HuH-7.5 (cell line): Measurements from ENCODE around the gene HARBI1.
"Not testable (repeated sequence)": the region's sequence is repeated elsewhere in the genome, so short reads cannot be mapped to it uniquely, and the experiment has no call there.

Experiments
- DNase-seq: peaks from one replicate; pipeline ENCODE4 v3.0.0; 2011; ENCODE audit warnings: low spot score

Gene HARBI1

GRCh38 chr11:46597155-46597554, 19.9 kb downstream of the HARBI1 start:
- DNase-seq: no peak

- DNase-seq: no peak
Measured at GRCh38 chr11:46594785-46595184, 22.2 kb downstream of the HARBI1 start.

GRCh38 chr11:46594374-46594700, 22.7 kb downstream of the HARBI1 start:
- no peak for DNase-seq

DNA sequence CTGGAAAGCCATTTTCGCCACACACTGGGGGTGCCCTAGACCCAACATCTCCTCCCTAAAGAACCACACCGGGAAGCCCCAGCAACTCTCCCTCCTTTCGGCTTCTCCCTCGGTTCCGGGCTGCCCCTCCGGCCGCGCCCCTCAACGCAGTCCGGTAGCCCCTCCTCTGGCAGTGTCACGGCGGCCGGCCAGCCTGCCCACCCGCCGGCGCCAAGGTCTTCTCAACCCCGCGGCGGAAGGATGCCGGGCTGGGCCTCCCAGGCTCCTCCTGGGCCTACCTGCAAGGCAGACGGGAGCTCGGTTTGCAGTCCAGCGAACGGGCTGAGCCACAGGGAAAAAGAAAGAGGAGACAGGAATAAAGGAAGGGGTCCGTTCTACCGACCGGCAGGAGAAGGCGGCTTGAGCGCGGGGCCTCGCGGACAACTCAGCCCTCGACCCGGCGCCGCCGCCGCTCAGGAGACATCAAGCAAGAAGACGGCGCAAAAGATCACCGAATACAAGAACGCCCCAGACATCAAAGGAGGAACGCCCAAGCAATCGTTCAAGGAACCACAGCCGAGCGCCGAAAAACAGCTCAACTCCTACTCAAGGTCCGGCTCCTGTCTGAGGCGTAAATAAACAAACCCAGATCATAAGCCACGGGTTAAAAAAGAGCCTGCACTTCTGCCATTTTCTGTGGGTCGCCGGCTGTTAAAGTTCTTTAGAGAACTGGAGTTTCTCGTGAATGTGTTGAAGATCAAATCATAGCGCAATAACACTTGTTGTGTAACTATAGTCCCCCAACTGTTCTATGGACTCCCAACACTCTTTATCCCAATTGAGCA, 23.3 kb downstream of the HARBI1 start, which contains the start of gene AMBRA1:
AMBRA1 (minus strand) TSS at position 474 of the 824 bp plus-strand sequence. CDS start 45,643 bp downstream, outside the sequence.
- peak; percentile 52 for DNase-seq

DNA sequence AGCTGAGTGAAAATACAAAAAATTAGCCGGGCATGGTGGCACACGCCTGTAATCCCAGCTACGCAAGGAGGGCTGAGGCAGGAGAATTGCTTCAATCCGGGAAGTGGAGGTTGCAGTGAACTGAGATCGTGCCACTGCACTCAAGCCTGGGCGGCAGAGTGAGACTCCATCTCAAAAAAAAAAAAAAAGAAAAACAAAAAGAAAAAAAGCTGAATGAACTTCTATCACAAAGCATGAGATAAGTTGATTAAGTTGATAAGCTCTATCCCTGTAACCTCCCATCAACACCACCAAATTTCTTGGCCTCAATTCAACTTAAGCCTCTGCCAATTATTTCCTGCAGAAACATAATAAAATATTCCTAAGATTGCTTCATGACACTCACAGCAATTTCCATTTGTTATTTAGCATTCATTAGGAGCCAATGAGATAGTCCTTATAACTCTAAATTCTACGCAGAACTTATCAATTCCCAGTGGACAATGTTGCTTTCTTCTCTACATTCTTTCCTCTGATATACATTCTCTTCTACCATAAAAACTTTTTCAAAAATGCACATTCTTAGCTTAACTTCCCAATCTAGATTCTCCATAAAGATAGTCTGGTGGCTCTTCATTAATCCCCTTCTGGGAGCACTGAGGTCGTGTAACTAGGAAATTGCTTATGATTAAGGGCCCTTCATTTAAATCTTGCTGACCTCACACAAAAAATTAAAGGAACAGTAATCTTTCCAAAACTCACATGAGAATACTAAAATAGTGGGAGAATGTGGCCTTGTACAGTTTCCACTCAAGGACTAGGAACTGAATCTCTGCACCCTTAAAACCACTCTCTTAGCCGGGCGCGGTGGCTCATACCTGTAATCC, 26.1 kb downstream of the HARBI1 start:
- DNase-seq: no peak

DNA sequence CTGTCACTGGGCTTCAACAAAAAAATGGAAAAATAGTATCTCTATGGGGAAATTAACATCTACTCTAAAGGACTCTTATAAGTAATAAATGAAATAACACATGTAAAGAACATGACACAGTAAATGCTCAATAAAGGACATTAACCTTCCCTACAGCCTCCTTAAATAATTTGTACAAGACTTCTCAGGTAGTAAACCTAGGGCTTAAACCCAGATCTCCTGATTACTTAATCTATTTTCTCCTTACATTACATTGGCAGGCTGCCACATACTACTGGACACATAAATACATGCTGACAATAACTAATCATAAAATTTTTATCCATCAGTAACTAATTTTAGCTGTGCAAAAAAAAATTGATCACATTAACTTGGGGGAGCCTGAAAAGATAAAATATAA, 28.1 kb downstream of the HARBI1 start:
- DNase-seq: no peak

- no peak for DNase-seq
Measured at GRCh38 chr11:46588131-46588530, 28.9 kb downstream of the HARBI1 start.

- not testable (repeated sequence) for DNase-seq
Measured at GRCh38 chr11:46583513-46583912, 33.5 kb downstream of the HARBI1 start.

GRCh38 chr11:46582588-46582987, 34.4 kb downstream of the HARBI1 start:
- no peak for DNase-seq

- DNase-seq: no peak
Measured at GRCh38 chr11:46577058-46577457, 40.0 kb downstream of the HARBI1 start.

- no peak for DNase-seq
Measured at GRCh38 chr11:46574656-46575055, 42.4 kb downstream of the HARBI1 start.

DNA sequence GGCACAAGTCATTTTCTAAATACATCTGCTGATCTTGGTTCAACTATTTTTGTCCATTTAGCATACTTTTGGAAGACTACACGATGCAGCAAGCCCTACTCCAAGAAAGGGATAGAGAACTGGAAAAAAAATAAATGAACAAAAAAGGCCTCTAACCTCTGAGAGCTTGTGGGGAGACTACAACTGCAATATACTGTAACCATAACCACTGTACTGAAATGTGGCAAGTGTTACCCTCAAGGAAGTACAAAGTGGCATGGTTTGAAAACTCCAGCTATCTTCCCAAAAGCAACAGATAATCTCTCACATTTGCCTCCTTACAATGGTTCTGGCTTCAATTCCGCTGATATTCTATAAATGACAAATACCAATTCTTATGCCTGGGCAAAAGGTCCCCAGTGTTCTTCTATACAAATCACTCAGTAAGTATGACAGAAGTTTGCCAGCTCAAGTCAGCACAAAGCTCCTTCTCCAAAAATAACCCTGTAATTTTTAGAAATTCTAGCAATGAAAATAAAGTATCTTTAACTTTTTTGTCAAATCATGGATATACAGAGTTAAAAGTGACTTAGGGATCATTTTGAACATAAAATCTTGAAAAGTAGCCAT, 46.1 kb downstream of the HARBI1 start:
- DNase-seq: no peak

- DNase-seq: no peak
Measured at GRCh38 chr11:46565232-46565840, 51.7 kb downstream of the HARBI1 start.

DNA sequence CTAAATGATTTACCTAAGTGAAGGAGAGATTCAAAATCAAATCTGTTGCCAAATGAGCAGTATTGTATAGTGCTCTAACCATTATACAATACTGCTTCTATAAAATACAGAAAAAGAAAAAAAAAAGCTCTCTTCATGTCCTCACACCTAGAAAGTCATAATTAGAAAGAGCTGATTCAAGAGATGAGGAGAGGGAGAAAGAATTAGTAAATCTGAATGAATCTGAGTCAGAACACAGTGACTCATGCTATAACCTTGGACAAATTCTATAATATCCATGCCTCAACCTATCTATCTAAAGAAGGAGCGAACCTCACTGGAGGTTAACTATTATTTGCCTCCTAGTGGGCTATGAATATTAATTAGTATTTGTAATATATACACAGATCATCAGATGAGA, 52.6 kb downstream of the HARBI1 start:
- DNase-seq: no peak

DNA sequence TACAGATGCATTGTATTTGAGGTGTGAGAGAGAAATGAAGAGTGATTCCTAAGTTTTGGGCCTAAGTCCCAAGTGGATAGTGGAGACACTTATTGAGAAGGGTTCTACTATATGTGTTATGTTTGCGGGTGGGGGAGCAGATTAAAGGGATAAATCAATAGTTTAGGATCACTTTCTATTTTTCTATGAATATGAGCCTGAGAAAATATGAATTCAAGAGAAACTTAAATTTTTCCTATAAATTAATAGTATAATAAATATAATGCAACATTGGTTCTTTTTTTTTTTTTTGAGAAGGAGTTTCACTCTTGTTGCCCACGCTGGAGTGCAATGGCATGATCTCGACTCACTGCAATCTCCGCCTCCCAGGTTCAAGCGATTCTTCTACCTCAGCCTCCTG, 54.5 kb downstream of the HARBI1 start:
- no peak for DNase-seq

DNA sequence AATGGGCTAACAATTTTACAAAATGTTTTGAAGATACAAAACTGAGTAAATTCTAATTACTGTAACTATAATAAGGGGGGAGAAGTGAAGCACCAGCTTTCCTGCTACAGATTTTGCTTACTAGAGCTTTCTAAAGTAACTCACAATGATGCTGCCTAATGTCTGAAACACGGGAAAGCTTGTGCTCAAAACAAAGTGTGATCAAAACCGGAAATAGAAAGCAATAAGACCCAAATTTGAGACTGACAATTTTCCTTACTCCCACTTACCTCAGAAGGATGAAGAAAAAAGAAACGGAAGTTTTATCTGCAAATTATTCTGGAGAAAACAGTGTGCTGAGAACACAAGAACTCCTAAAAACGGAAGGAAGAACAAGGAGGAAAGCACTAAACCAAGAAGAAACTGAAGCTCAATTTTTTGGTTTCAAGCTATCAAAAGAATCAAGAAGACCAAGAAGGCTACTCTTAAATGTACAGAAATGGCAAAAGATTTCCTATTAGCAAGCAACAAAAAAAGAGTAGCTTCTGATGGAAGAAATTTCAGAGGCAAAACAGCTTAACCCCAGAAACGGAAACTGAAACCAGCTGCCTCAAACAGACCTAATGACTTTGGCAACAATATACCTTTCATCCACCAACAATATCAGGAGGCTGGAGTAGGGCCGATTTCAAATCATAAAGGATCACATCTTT, 56.6 kb downstream of the HARBI1 start:
- DNase-seq: no peak

GRCh38 chr11:46559815-46560214, 57.2 kb downstream of the HARBI1 start:
- DNase-seq: no peak

GRCh38 chr11:46557684-46558151, 59.3 kb downstream of the HARBI1 start:
- no peak for DNase-seq

DNA sequence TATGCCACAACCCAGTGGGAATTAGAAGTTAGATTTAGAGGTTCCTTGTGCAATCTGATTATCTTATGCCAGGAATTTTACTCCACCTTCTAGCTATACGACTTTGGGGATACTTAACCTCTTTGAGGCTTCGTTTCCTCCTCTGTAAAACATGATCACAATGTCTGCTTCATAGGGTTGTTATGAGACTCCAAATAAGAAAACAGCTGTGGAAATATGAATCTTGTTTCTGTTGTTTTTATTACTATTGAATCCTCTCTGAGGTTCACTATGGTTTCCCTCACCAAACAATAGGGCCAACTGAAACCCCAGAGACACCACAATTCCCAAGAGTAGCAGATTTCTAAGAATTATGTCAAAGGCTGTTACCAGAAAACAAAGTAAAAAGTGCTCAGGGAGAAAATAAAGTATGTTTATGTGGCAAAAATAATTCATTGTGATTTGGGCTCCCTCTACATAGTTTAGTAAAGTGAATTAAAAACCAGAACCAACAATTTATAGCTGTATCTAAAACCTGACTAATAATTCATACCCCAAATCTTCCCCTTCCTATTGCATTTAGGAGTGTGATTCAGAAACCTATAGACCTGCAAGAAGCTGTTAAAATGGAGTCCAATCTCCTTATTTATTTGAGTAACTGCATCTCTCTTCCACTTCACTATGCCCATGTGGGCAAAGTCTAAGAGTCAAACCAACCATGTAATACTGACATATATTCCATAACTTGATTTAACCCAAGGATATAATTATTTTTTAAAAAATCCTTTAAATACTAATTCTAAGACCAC, 61.6 kb downstream of the HARBI1 start:
- DNase-seq: no peak

GRCh38 chr11:46554213-46555147, 62.5 kb downstream of the HARBI1 start:
- DNase-seq: peak; percentile 44
